Measurements from ENCODE around the gene EPHA7. TPM values are rescaled to one million over a fixed set of nuclear protein-coding genes. Genes with fewer than 3 reads are reported as not detected.
A peak's percentile ranks its signal among the peaks of the same experiment; 100 is the strongest.

Gene EPHA7
- 0.13 TPM in 1 of 2 replicates, not detected in the other for total RNA-seq

GRCh38 chr6:93419304-93420162 is at the start of gene EPHA7:
TSS of gene EPHA7 (minus strand) at chr6:93419559. CDS start at chr6:93419341, 218 bp downstream.
- peak; percentile 39 for DNase-seq (ENCODE audit: low read depth, low spot score)

GRCh38 chr6:93468291-93468690 is 48.9 kb upstream of the EPHA7 start:
- DNase-seq (ENCODE audit: low read depth, low spot score): no peak

- DNase-seq (ENCODE audit: low read depth, low spot score): no peak
These were observed 35.2 kb upstream of the EPHA7 start for GRCh38 chr6:93454533-93454932.

GRCh38 chr6:93453956-93454355 is 34.6 kb upstream of the EPHA7 start:
- no peak for DNase-seq (ENCODE audit: low read depth, low spot score)

GRCh38 chr6:93447874-93448273 is 28.5 kb upstream of the EPHA7 start:
- no peak for DNase-seq (ENCODE audit: low read depth, low spot score)

- DNase-seq (ENCODE audit: low read depth, low spot score): no peak
These were observed 18.1 kb upstream of the EPHA7 start for GRCh38 chr6:93437491-93437890.

GRCh38 chr6:93433592-93433991 is 14.2 kb upstream of the EPHA7 start:
- no peak for DNase-seq (ENCODE audit: low read depth, low spot score)

- no peak for DNase-seq (ENCODE audit: low read depth, low spot score)
These were observed 5.1 kb upstream of the EPHA7 start for GRCh38 chr6:93424303-93425064.

GRCh38 chr6:93423542-93423941 is 4.2 kb upstream of the EPHA7 start:
- DNase-seq (ENCODE audit: low read depth, low spot score): no peak

- DNase-seq (ENCODE audit: low read depth, low spot score): no peak
These were observed 920 bp upstream of the EPHA7 start for GRCh38 chr6:93420163-93420795.

GRCh38 chr6:93418408-93419303 is 703 bp downstream of the EPHA7 start:
- DNase-seq (ENCODE audit: low read depth, low spot score): no peak

GRCh38 chr6:93418033-93418407 is 1.3 kb downstream of the EPHA7 start:
- DNase-seq (ENCODE audit: low read depth, low spot score): no peak

- DNase-seq (ENCODE audit: low read depth, low spot score): no peak
These were observed 1.8 kb downstream of the EPHA7 start for GRCh38 chr6:93417421-93418013.

GRCh38 chr6:93416571-93417420 is 2.6 kb downstream of the EPHA7 start:
- DNase-seq (ENCODE audit: low read depth, low spot score): no peak

GRCh38 chr6:93413190-93413589 is 6.2 kb downstream of the EPHA7 start:
- DNase-seq (ENCODE audit: low read depth, low spot score): no peak

GRCh38 chr6:93412452-93412851 is 6.9 kb downstream of the EPHA7 start:
- DNase-seq (ENCODE audit: low read depth, low spot score): no peak

GRCh38 chr6:93407186-93407585 is 12.2 kb downstream of the EPHA7 start:
- peak; percentile 19 for DNase-seq (ENCODE audit: low read depth, low spot score)

GRCh38 chr6:93403390-93403789 is 16.0 kb downstream of the EPHA7 start:
- DNase-seq (ENCODE audit: low read depth, low spot score): no peak

- no peak for DNase-seq (ENCODE audit: low read depth, low spot score)
These were observed 20.6 kb downstream of the EPHA7 start for GRCh38 chr6:93398723-93399122.

GRCh38 chr6:93394471-93394870 is 24.9 kb downstream of the EPHA7 start:
- no peak for DNase-seq (ENCODE audit: low read depth, low spot score)

All from pulmonary artery endothelial cell (primary cell).